CD4-positive, alpha-beta T cell treated with Interleukin-15 for 1 hour (primary cell): ENCODE results near the gene DOP1A.

ENCODE experiments used
- DNase-seq: peaks from one replicate; pipeline ENCODE4 v3.0.0-alpha.2; 2020

DOP1A gene

GRCh38 chr6:83067448-83068439 is at the start of gene DOP1A:
TSS of gene DOP1A (plus strand) at chr6:83067671. CDS start at chr6:83096978, 29,307 bp downstream.
- peak; percentile 94 for DNase-seq

GRCh38 chr6:83019741-83020140 is 47.7 kb upstream of the DOP1A start:
- DNase-seq: no peak

- no peak for DNase-seq
Measured at GRCh38 chr6:83031689-83032088, 35.8 kb upstream of the DOP1A start.

- no peak for DNase-seq
Measured at GRCh38 chr6:83038246-83038645, 29.2 kb upstream of the DOP1A start.

GRCh38 chr6:83042467-83043053 is 24.9 kb upstream of the DOP1A start:
- DNase-seq: no peak

GRCh38 chr6:83044091-83044768 is 23.2 kb upstream of the DOP1A start:
- DNase-seq: no peak

- no peak for DNase-seq
Measured at GRCh38 chr6:83047065-83047754, 20.3 kb upstream of the DOP1A start.

GRCh38 chr6:83051377-83052172 is 15.9 kb upstream of the DOP1A start:
- no peak for DNase-seq

- DNase-seq: no peak
Measured at GRCh38 chr6:83053678-83054077, 13.8 kb upstream of the DOP1A start.

- DNase-seq: no peak
Measured at GRCh38 chr6:83055366-83055964, 12.0 kb upstream of the DOP1A start.

- DNase-seq: no peak
Measured at GRCh38 chr6:83057705-83058321, 9.7 kb upstream of the DOP1A start.

- no peak for DNase-seq
Measured at GRCh38 chr6:83061190-83061589, 6.3 kb upstream of the DOP1A start.

- no peak for DNase-seq
Measured at GRCh38 chr6:83062225-83062624, 5.2 kb upstream of the DOP1A start.

- DNase-seq: peak; percentile 88
Measured at GRCh38 chr6:83065511-83066192, 1.8 kb upstream of the DOP1A start, which contains the start of gene UBE3D. TSS of gene UBE3D (minus strand) at chr6:83065841. CDS start at chr6:83065718, 123 bp downstream.

- no peak for DNase-seq
Measured at GRCh38 chr6:83068616-83069015, 1.1 kb downstream of the DOP1A start.

- no peak for DNase-seq
Measured at GRCh38 chr6:83069633-83070032, 2.2 kb downstream of the DOP1A start.

GRCh38 chr6:83071023-83071422 is 3.6 kb downstream of the DOP1A start:
- DNase-seq: no peak

GRCh38 chr6:83071707-83072106 is 4.2 kb downstream of the DOP1A start:
- DNase-seq: no peak

- no peak for DNase-seq
Measured at GRCh38 chr6:83072726-83073125, 5.3 kb downstream of the DOP1A start.

- no peak for DNase-seq
Measured at GRCh38 chr6:83073615-83074014, 6.1 kb downstream of the DOP1A start.
